HCT116 (cell line): ENCODE data around the gene EIF4E1B.

Source experiments
- EGR1 ChIP-seq: IDR thresholded peaks from 2 replicates; pipeline ENCODE4 v1.6.1; 2012; ENCODE audit warnings: low read depth
- JUND ChIP-seq: IDR thresholded peaks from 2 replicates; pipeline ENCODE4 v1.6.1; 2012
- TF ChIP-seq, protein P1 (sequence below), 3 experiments: fragments of 200-600 bp in 1 of 3; sonication (generic) in 1 of 3; IDR thresholded peaks in 2 of 3; conservative IDR thresholded peaks in 1 of 3; 2 replicates each; pipeline ENCODE4 v1.5.1; 2012 to 2017; ENCODE audit warnings: low read depth in 2 of 3, low read length in 2 of 3, antibody characterized with exemption in 1 of 3, borderline replicate concordance in 1 of 3, control low read depth in 1 of 3, mild to moderate bottlenecking in 1 of 3, mixed read lengths in 1 of 3, mixed run types in 1 of 3, moderate library complexity in 1 of 3; ENCODE audit not compliant: insufficient read depth in 1 of 3
- TF ChIP-seq, protein P2 (sequence below): IDR thresholded peaks from 2 replicates; pipeline ENCODE4 v1.6.1; 2012; ENCODE audit warnings: low read depth

GRCh38 chr5:176694146-176694545, 63.7 kb downstream of the EIF4E1B start:
- TF ChIP-seq, protein P1, sequence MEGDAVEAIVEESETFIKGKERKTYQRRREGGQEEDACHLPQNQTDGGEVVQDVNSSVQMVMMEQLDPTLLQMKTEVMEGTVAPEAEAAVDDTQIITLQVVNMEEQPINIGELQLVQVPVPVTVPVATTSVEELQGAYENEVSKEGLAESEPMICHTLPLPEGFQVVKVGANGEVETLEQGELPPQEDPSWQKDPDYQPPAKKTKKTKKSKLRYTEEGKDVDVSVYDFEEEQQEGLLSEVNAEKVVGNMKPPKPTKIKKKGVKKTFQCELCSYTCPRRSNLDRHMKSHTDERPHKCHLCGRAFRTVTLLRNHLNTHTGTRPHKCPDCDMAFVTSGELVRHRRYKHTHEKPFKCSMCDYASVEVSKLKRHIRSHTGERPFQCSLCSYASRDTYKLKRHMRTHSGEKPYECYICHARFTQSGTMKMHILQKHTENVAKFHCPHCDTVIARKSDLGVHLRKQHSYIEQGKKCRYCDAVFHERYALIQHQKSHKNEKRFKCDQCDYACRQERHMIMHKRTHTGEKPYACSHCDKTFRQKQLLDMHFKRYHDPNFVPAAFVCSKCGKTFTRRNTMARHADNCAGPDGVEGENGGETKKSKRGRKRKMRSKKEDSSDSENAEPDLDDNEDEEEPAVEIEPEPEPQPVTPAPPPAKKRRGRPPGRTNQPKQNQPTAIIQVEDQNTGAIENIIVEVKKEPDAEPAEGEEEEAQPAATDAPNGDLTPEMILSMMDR (IDR thresholded peaks at IDR 0.05 in 2 of 3, conservative IDR thresholded peaks at IDR 0.05 in 1 of 3; ENCODE audit: borderline replicate concordance in 1 of 3, insufficient read depth in 1 of 3, low read depth in 2 of 3, low read length in 2 of 3) = no peak
- no peak for TF ChIP-seq JUND
- TF ChIP-seq, protein P2, sequence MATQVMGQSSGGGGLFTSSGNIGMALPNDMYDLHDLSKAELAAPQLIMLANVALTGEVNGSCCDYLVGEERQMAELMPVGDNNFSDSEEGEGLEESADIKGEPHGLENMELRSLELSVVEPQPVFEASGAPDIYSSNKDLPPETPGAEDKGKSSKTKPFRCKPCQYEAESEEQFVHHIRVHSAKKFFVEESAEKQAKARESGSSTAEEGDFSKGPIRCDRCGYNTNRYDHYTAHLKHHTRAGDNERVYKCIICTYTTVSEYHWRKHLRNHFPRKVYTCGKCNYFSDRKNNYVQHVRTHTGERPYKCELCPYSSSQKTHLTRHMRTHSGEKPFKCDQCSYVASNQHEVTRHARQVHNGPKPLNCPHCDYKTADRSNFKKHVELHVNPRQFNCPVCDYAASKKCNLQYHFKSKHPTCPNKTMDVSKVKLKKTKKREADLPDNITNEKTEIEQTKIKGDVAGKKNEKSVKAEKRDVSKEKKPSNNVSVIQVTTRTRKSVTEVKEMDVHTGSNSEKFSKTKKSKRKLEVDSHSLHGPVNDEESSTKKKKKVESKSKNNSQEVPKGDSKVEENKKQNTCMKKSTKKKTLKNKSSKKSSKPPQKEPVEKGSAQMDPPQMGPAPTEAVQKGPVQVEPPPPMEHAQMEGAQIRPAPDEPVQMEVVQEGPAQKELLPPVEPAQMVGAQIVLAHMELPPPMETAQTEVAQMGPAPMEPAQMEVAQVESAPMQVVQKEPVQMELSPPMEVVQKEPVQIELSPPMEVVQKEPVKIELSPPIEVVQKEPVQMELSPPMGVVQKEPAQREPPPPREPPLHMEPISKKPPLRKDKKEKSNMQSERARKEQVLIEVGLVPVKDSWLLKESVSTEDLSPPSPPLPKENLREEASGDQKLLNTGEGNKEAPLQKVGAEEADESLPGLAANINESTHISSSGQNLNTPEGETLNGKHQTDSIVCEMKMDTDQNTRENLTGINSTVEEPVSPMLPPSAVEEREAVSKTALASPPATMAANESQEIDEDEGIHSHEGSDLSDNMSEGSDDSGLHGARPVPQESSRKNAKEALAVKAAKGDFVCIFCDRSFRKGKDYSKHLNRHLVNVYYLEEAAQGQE = no peak
- no peak for TF ChIP-seq EGR1
